HG03039 (cell line): Measurements from ENCODE around the gene HELZ.
"Not testable (repeated sequence)": the region's sequence is repeated elsewhere in the genome, so short reads cannot be mapped to it uniquely, and the experiment has no call there.

Experiments
- ATAC-seq: cut with Tn5 transposase; IDR thresholded peaks from one replicate; pipeline ENCODE4 v1.9.1; 2021; ENCODE audit warnings: mild to moderate bottlenecking, moderate library complexity; ENCODE audit not compliant: unreplicated experiment

The HELZ gene

DNA sequence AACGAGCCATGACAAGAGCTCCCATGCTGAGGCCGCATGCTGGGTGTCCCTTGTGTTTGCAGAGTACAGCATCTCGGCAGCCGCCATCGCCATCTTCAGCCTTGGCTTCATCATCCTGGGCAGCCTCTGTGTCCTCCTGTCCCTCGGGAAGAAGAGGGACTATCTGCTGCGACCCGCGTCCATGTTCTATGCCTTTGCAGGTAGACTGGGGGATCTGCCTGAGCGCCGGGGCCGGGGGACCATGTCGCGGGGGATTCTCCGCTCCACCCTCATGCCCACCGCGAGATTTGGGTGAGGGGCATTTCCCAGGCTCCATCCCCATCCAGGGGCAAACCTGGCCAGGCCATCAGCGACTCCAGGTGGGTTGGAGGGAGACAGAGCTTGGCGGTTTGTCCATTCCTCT lies 190.0 kb downstream of the HELZ start:
- ATAC-seq, result no peak

DNA sequence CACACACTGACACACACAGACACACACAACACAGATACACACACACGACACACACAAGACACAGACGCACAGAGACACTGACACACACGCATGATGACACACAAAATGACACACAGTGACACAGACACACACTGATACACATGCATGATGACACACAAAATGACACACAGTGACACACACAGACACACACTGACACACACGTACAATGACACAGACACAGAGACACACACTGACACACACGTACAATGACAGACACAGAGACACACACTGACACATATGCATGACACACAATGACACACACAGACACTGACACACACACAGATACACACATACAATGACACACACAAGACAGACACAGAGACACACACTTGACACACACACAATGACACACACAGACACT lies 190.4 kb downstream of the HELZ start:
- ATAC-seq, result no peak

DNA sequence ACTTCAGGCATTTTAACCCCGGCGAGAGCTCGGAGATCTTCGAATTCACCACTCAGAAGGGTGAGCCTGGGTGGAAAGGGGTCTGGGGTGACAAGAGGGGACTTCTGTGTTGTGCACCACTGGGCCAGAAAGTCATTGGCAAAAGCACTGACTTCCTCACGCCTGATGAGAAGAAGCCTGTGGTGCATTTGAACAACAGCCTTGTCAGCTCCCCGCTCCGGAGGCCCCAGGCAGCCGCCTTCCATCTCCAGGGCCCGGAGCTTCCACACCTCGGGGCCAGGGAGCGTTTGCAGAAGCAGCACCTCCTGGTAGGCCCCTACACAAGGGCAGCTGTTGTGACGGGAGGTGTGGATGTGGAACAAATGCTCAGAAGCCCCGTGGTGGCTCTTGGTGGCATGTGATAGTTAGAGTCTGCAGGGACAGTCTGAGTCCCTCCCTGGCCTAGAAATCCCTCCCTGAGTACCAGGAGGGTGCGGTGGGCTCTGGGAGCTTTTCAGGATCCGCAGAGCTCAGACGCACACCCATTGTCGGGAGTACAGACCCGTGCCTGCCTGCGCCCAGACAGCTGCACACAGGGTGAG lies 190.9 kb downstream of the HELZ start:
- no peak for ATAC-seq

DNA sequence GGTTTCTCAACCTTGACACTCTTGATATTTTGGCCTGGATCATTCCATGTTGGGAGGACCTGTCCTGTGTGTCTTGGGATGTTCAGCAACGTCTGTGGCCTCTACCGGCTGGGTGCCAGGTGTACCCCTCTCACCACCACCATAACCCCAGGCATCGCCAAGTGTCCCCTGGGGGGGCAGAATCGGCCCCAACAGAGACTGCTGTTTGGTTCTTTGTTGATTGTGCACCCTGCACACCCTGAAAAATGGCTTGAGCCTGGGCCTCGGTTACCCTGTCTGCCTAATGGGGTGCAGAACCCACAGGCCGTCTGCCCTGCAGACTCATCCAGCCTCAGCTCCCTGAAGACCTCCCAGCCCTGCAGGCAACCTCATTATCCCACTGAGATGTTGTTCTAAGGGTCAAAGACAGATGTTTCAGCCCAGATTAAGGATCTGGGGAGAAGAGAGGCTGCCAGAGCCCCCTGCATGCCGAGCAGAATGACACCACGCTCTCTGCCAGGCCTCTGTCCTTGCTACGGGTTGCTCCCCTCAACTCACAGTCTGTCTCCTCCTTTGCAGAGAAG lies 191.5 kb downstream of the HELZ start:
- ATAC-seq, result no peak

DNA sequence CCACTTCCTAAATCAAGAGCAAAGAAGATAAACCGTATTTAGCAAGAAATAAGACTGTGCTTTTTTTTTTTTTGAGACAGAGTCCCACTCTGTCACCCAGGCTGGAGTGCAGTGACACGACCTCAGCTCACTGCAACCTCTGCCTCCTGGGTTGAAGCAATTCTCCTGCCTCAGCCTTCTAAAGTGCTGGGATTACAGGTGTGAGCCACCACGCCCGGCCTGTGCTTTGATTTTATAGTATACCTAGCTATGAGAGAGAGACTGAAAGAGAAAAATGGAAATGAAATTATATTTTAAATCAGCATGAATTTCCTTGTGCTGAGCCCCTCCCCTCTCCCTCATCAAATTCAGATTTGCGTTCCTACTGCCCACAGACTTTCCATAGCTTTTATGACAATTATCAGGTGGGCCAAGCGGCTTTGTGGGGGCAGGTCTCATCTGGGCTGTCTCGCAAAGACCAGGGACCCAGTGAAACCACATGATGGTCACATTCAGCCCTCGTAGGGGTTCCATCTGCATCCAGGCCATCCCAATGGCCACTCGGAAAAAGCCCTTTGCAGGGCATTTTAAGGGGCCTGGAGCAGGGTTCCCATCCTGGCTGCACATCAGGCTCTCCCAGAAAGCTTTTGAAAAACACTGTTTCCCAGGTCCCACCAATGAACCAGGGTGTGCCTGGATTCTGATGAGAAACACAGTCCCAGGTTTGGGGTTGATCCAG lies 192.1 kb downstream of the HELZ start:
- no peak for ATAC-seq

DNA sequence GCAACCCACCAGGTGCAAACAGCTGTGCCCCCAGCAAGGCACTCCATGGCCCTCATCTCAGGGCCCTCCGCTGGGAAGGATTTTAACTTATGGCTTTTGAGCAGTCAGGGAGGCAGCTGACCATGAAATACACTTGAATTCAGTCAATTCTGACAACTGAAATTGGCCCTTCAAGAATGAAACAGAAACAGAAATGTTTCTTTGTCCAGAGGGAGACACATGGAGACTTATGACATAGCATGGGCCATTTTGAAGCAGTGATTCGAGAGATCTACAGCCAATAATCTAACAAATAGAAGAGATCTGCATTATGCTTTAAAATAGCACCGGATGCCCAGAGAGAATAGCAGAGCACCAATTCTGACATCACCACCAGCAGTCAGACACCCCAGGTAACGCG lies 193.2 kb downstream of the HELZ start:
- ATAC-seq, result no peak

DNA sequence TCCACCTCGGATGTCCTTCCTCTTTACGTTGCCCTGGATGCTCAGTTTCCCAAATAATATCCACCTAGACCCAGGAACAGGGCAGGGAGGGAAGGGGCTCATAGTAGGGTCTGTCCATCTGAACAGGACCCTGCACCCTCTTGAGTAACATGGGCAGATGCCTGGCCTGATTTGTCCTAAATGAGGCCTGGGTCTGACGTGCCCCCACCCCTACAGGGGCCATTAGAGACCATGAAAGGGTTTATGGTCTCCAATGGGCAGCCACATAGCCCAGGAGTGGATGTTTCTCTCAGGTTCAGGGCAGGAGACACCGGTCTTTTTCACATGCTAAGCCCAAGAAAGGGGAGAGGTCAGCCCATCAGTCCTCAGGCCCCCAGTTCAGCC lies 193.8 kb downstream of the HELZ start:
- no peak for ATAC-seq

DNA sequence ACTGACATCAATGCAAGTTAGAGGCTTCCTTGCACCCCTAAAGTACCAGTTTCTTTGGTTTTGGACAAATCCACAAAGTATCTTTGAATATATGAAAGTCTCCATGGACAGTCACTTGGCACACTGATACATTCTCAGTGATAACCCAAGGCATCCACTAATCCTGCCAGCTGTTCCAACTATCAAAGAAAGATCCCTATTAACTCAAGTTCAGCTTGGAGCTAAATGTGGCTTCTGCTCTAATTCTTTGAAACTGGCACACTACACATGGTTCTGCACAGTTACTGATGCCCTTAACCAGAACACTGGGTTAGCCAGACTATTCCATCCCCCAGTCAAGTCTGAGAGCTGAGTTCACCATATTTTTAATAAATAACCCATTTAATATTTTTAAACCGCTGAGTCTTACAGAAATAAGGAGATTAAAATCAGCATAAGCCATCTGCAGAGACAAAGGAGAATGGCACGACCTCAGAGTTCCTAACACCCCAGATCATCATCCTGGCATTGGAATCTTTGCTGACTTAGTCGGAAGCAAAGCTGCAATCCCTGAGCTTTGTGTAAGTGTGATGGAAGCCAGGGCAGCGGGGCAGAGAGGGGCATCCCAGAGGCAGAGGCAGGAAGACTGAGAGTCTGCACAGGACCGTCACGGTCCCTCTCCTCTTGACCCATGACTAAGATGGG lies 194.4 kb downstream of the HELZ start:
- ATAC-seq, result no peak

DNA sequence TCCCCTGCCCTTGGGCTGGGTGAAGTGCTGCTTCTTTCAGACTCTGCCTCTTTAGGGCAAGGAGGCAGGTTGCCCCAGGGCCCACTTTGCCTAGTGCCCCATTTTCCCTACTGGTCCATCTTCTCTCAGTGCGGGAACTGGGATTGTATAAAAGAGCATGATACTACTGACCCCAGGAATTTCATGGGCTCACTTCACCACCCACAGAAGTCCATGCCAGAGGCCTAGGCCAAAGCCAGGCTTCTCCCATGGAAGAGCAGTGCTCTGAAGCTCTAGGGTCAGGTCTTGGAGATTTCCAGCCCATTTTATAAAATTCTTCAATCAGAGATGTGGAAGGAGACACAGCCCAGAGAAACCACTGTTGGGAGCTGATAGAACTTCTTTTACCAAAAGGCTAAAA lies 194.9 kb downstream of the HELZ start:
- ATAC-seq, result no peak

DNA sequence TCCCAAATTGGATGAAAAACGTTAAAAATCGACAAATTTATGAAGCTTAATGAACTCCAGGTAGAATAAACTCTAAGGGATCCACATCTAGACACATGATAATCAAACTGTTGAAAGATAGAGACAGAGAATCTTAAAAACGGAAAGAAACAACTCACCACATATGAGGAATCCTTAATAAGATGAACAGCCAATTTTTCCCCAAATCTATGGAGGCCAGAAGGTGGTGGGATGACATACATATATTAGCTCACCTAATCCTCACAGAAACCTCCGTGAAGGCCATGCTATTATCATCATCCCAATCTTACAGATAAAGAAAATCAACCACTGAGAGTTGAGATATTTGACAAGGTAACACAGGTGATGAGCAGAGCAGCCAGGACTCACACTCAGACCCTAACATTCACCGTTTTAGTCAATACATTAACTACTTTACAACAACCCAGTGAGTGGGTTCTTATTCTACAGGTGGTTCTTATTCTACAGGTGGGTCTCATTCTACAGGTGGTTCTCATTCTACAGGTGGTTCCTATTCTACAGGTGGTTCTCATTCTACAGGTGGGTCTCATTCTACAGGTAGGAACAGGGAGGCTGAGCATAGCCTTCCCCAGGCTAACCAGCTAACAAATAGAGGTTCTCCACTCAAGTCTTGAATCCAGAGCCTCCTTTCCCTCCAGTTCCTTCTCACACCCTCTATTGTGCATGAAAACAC lies 195.8 kb downstream of the HELZ start:
- ATAC-seq, result no peak

DNA sequence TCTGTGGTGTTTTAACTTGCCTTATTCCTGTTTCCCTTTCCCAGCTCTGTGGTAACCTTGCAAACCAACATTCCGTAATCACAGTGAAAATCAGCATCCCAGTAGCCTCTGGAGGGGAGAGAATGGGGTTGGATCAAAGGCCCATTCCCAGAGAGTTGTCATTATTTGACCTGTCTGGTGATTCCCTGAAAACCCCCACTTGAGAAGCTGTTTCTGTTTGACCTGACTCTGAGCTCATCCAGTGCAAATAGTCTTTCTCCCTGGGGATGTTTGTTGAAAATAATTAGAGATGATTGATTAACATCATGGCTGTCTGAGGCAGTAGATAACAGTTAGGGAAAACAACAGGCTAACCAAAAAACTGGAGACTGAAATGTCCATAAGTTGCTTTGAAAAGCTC lies 197.6 kb downstream of the HELZ start:
- no peak for ATAC-seq

DNA sequence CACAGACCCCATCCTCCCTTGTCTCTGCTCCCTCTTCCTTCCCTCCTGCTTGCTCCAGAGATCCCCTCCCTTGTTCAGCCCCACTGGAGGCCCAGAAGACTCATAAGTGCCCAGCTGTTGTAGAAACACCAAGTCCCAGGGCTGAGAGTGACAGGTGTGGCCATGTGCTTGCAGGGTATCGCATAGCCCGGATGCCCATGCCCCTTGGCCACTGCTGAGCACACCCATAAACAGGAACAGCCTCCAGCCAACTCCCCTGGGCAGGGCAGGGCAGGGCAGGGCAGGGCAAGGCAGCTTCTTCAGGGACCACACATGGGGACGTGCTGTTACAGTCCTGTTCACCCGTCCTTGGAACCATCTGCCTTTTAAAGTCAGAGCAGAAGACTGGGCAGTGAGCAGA lies 198.6 kb downstream of the HELZ start:
- no peak for ATAC-seq

DNA sequence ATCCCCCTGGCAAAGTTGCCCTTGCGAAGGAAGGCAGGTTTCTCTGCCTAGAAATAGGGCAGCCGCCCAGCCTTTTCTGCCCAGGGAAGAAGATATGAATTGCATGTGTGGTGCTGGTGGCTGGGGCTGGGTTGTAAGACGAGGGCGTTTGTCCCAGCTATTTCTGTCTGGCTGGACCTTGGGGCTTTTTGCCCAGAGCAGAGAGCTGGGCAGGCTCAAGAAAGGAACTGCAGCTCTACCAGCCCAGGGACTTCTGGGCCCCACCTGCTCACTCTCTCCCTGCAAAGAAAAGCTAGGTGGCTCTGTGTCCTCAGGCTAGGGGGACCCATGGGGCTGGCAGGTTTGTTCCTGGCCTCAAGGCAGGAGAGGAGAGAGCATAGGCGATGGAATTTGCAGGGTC lies 200.1 kb downstream of the HELZ start:
- ATAC-seq, result no peak

DNA sequence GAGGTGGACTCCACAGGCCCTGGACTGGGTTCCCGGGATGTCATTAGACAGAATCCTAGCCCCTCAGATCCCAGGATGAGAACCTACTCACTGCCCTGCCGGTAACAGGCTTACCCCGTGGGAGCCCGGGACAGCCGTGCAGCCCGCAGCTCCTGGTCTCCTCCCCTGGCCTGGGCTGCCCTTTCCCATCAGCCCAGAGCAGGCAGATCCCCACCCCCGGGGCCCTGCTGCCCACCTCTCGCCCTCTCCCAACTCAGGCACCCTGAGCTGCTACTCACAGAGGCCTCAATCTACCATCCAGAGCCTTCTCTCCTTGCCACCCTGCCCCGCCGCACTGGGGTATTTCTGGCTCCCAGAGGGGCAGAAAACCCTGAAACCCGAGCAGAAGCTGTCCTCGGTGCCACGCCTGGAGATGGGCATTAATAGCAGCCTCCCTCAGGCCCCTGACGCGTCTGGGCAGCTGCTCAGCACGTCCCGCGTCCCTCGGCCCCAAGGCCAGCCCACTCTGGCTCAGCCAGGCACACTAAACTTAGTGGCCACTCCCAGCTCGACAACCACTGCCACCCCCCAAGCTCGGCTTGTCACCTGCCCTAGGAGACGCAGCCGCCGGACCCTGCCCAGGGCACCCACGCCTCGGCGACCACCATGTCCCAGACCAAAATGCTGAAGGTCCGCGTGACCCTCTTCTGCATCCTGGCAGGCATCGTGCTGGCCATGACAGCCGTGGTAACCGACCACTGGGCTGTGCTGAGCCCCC lies 200.8 kb downstream of the HELZ start, which contains the start of gene CACNG1:
CACNG1 (plus strand) TSS at position 539 of the 757 bp plus-strand sequence; CDS start at position 646, 107 bp downstream.
- ATAC-seq, result no peak

DNA sequence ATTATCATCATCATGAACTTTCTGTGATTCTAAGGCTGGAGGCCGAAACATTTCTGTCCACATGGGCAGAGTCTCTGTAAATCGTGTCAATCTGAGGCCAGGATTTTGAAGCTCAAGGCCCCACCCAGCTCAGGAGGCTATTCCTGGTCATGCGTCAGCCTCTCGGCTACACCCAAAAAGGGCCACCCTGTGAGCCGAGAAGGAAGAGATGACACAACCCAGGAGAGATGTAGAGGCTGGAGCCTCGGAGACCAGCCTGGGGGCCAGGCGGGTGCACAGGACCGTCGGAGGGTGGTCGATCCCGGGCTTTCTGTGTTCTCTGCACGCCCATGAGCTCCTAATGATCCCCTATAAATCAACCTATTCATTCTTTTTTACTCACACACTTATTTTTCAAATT lies 201.7 kb downstream of the HELZ start:
- ATAC-seq, result no peak

DNA sequence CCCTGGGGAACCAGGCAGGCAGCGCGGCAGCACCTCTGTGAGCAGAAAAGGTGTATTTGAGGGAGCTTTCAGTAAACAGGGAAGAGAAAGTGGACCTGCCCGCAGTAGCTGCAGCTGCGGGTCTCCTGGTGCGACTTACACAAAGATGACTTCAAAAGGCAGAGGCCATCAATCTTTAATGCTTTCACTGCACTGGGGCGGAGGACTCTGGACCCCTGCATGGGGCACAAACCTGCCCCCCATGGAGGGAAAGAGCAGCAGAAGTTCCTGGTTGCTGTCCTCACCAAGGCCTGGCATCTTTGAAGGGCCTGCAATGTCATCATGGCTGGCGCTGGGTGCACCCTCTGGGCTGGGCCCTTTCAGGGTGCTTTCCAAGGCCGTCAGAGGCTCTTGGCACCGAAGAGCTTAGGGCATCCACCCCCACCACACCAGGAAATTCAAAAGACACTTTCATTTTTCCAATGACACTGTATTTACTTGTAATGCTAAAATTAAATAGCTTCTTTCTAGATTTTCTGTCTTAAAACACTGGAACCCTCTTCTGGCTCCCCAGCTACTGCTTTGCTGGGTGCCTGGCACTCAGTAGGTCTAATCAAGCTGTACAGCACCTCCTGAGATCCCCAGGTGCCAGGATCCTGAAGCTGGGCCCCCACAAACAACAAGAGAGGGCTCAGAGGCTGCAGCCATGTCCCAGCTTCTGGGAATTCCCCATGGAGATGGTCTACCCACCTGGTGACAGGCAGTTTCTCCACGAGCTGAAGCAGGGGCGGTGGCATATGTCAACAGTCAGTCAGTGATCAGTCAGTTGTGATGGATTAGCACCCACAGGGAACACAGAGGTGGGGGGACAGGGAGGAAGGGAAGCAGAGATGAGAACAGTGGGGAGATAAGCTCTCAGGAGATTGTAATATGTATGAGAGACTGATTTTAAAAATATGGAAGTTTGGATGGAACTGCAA lies 202.8 kb downstream of the HELZ start:
- ATAC-seq, result no peak

DNA sequence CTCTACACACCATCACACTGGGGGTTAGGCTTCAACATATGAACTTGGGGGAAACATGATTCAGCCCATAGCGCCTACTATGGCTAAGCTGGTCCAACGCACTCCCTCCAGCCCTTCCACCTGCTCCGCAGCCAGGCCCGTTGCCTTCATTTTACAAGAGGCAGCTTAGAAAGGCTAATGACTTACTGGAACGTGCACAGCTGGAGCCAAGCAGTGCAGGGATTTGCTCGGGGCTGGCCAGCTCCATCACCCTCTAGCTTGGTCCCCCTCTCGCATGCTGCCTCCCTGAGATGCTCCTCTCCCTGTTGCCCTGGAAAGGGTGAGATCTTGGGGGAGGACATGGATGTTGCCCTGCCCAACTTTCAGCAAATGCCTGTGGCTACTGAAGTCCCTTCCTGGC lies 203.5 kb downstream of the HELZ start:
- no peak for ATAC-seq

DNA sequence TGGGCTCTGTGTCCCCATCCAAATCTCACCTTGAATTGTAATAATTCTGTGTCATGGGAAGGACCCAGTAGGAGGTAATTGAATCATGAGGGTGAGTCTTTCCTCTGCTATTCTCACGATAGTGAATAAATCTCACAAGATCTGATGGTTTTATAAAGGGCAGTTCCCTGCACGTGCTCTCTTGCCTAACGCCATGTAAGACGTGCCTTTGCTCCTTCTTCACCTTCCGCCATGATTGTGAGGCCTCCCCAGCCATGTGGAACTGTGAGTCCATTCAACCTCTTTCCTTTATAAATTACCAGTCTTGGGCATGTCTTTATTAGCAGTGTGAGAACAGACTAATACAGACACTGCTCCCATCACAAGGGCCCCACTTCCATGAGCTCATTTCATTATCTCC lies 203.9 kb downstream of the HELZ start:
- ATAC-seq, result not testable (repeated sequence)

DNA sequence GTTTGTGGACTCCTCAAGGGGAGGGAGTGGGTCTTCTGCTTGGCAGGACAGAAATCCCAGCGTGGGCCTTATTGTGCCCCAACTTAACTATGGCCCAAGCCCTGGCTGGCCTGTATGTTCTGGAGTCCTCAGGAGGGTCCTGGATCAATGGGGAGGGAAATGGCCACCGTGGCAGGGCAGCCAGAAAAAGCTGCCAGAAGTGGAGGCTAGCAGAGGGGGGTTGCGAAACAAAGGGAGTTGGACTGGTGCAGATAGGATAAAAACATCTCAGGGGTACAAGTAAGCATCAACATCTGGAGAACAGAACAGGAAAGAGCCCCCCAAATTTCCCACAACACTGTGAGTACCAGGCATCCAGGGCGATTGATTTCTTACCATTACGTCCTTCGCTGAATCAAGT lies 204.3 kb downstream of the HELZ start:
- ATAC-seq, result no peak
